BLaER1 treated with 17β-estradiol and CSF1 and Interleukin-3, amounts not matched to agents 10 nM and 100 nM (cell line): Measurements from ENCODE around the gene DUSP10.
A peak's percentile ranks its signal among the peaks of the same experiment; 100 is the strongest.

ENCODE experiments used
- H3K27ac ChIP-seq, 11 experiments: shearing (Covaris generic); formaldehyde crosslinking; 2 replicates each; pipeline ENCODE4 v1.8.1; 2022
- H3K27me3 ChIP-seq, 11 experiments: shearing (Covaris generic); formaldehyde crosslinking; 2 replicates each; pipeline ENCODE4 v1.8.1; 2022
- H3K36me3 ChIP-seq, 11 experiments: shearing (Covaris generic); formaldehyde crosslinking; 2 replicates each; pipeline ENCODE4 v1.8.1; 2022
- H3K4me1 ChIP-seq, 10 experiments: shearing (Covaris generic); formaldehyde crosslinking; 2 replicates each; pipeline ENCODE4 v1.8.1; 2022
- H3K4me2 ChIP-seq, 11 experiments: shearing (Covaris generic); formaldehyde crosslinking; 2 replicates each; pipeline ENCODE4 v1.8.1; 2022
- H3K4me3 ChIP-seq, 10 experiments: shearing (Covaris generic); formaldehyde crosslinking; 2 replicates each; pipeline ENCODE4 v1.8.1; 2022
- H3K9ac ChIP-seq, 11 experiments: shearing (Covaris generic); formaldehyde crosslinking; 2 replicates each; pipeline ENCODE4 v1.8.1; 2022
- H3K9me3 ChIP-seq, 11 experiments: shearing (Covaris generic); formaldehyde crosslinking; replicated peaks in 1 of 11; 2 replicates each; pipeline ENCODE4 v1.8.1; 2022
- H4K20me1 ChIP-seq, 11 experiments: shearing (Covaris generic); formaldehyde crosslinking; 2 replicates each; pipeline ENCODE4 v1.8.1; 2022
- Cebpa-rat ChIP-seq, 11 experiments: shearing (Covaris generic); IDR thresholded peaks; 2 replicates each; pipeline ENCODE4 v1.8.1; 2022

Gene DUSP10

DNA sequence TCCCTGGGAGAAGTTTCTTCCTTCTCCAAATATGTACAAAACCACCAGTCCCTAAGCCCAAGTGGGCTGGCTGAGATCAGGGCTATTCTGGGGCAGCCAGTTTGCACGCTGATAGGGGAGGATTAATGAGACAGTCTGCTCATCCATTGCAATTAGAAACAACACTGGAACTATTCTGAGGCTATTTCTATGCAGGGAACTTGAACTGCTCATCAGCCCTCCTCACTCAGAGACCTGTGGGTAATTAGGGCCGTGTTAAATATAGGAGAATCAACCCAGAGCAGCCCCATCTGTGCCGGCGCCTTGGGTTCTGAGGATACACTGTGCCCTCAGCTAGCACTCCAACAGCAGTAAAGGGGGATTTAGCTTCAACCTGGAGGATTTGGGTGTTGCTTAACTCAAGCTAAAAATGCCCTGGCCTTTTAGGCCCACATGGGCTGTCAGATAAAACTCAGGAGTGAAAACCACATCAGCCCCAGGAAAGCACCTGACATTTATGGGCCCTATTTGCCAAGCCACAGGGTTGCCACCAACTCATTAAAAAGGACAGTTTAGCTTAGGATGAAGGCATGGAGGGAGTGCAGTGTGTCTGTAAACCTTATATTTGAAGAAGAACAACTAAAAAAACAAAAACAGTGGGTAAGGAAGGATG, 53.9 kb downstream of the DUSP10 start:
- Histone ChIP-seq H3K9ac (no peak overlapping the region), H3K9me3 (peaks cover 0 to 2% (median 0%) of the 10 kb centered on the region in 11 experiments; a peak in 2 of 22 replicates), H3K4me2 (no peak overlapping the region), H3K36me3 (no peaks in the 10 kb centered on the region), H3K4me1 (no peaks in the 10 kb centered on the region), H3K4me3 (no peak overlapping the region), H3K27ac (0 out of 22 replicates have a peak overlapping the region, but pooled peaks of 1 of the 11 experiments have one; percentile 4), H3K27me3 (no peaks in the 10 kb centered on the region), H4K20me1 (no peaks in the 10 kb centered on the region)
- TF ChIP-seq Cebpa-rat (IDR thresholded peaks at IDR 0.05) = no peak

DNA sequence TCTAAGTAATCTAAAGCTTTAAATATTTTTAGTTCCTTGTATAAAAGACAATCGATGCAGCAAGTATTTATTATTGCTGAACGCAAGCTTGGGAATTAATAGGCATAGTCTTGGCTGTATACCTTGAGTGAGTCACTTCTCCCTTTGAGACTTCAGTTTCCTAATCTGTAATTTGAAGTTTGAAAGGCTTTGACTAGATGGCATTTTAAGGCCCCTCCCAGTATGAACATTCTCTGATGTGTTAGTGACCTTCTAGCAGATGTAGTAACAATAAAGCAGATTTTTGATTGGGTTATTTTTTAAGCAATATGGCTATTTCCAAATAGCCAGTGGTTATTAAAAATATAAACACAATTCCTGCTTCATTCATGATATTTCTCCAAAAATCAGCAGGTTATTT, 58.2 kb downstream of the DUSP10 start:
- H3K9me3 ChIP-seq = peaks cover 12 to 15% (median 13%) of the 10 kb centered on the region in 11 experiments; a peak in 16 of 22 replicates
- H3K4me2 ChIP-seq = no peak overlapping the region
- H4K20me1 ChIP-seq = no peaks in the 10 kb centered on the region
- no peak overlapping the region for H3K27ac ChIP-seq
- H3K4me1 ChIP-seq = no peaks in the 10 kb centered on the region
- TF ChIP-seq Cebpa-rat (IDR thresholded peaks at IDR 0.05) = no peak
- H3K27me3 ChIP-seq = no peaks in the 10 kb centered on the region
- H3K36me3 ChIP-seq = no peaks in the 10 kb centered on the region
- H3K4me3 ChIP-seq = no peak overlapping the region
- no peak overlapping the region for H3K9ac ChIP-seq

- Histone ChIP-seq H3K4me2 (no peak overlapping the region), H3K9ac (no peak overlapping the region), H3K27me3 (no peaks in the 10 kb centered on the region), H3K4me1 (no peaks in the 10 kb centered on the region), H4K20me1 (no peaks in the 10 kb centered on the region), H3K36me3 (no peaks in the 10 kb centered on the region), H3K9me3 (peaks cover 12 to 15% (median 13%) of the 10 kb centered on the region in 11 experiments; a peak in 16 of 22 replicates), H3K27ac (no peak overlapping the region), H3K4me3 (no peak overlapping the region)
- TF ChIP-seq Cebpa-rat (IDR thresholded peaks at IDR 0.05) = no peak
Measured at GRCh38 chr1:221680085-221680484, 61.8 kb downstream of the DUSP10 start.

DNA sequence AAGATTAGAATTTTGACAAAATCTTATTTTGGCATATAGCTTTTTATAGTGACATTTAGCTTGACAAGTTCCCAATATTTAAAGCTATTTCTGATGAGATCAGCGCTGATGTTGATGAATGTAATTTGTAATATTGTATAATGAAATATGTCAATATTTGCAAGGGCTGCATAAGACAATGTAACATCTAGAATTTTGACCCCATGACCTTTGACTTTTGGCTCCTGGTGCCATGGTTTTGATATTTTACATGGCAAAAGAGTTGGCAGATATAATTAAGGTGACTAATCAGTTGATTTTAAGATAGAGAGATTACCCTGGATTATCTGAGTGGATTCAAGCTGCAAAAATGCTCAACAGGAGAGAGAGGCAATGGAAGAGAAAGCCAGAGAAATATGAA, 63.9 kb downstream of the DUSP10 start:
- Histone ChIP-seq H3K27me3 (no peaks in the 10 kb centered on the region), H3K9ac (no peak overlapping the region), H3K27ac (no peak overlapping the region), H3K4me1 (no peaks in the 10 kb centered on the region), H3K4me2 (no peak overlapping the region), H4K20me1 (no peaks in the 10 kb centered on the region), H3K36me3 (no peaks in the 10 kb centered on the region), H3K9me3 (peaks cover 12 to 15% (median 13%) of the 10 kb centered on the region in 11 experiments; a peak in 16 of 22 replicates), H3K4me3 (no peak overlapping the region)
- no peak for TF ChIP-seq Cebpa-rat (IDR thresholded peaks at IDR 0.05)

DNA sequence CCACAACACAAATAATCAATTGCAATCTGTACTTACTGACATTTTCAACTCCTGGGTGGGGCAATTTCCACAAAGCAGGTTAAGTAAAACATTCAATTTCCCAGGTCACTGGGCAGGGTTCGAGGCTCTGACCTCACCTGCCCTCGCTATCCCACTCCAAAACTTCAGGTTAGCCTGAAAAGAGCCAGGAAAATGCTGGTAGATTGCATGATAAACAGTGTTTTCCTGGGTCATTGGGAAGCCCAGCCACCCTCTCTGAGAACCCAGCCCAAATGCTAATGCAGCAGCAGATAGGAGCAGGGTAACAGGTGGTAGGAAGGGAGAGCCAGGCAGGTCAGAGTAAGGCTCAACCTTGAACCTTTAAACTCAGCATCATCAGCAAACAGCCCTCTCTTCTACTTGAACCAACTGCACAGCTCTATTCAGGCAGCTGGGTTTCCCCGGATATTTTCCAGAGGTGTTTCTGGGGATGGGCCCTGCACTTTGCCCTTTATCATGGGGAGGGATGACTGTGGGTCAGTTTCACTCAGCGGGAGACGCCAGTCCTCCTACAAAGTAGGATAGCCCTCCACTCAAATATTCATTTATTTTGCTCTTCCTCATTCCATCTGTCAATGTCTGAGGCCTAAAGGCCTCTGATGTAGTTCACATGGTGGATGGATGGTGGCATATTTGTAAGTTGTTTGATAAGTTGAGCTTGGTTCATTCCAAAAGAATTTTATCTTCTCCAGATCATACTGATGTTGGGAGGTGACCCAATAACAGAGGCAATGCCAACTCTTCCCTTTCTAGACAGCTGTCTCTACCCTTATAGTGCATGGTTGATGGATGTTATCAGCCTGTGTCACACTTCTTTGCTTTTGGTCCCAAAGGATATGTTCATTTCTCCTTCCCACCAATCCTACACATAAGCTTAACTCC, 65.7 kb downstream of the DUSP10 start:
- H3K36me3 ChIP-seq = no peaks in the 10 kb centered on the region
- H3K4me3 ChIP-seq = no peak overlapping the region
- no peak for TF ChIP-seq Cebpa-rat (IDR thresholded peaks at IDR 0.05)
- no peak overlapping the region for H3K4me2 ChIP-seq
- no peak overlapping the region for H3K9ac ChIP-seq
- H3K4me1 ChIP-seq = peaks cover 0 to 7% (median 0%) of the 10 kb centered on the region in 10 experiments; a peak in 1 of 20 replicates
- peaks cover 12 to 15% (median 13%) of the 10 kb centered on the region in 11 experiments; a peak in 16 of 22 replicates for H3K9me3 ChIP-seq
- H3K27ac ChIP-seq = no peak overlapping the region
- no peaks in the 10 kb centered on the region for H3K27me3 ChIP-seq
- no peaks in the 10 kb centered on the region for H4K20me1 ChIP-seq

DNA sequence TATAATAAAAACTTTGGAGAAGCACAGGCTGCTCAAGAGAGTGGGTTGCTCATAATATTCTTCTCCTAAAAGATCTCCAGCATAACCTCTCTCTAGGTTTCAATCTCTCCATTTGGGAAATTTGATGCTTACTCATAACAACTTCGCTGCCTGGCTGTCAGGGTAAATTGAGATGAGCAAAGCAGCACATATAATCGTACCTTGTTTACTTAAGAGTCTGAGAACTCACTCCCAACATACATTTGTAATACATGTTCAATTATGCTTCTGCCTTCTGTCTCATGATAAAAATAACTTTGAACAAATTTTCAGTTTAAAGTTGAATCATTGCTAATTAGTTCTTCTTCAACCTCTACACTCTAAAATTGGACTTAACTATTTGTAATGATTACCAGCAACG, 68.9 kb downstream of the DUSP10 start:
- Histone ChIP-seq H3K27ac (no peak overlapping the region), H3K4me1 (peaks cover 0 to 17% (median 0%) of the 10 kb centered on the region in 10 experiments; a peak in 8 of 20 replicates), H3K4me3 (no peak overlapping the region), H3K27me3 (no peaks in the 10 kb centered on the region), H3K9me3 (no peaks in the 10 kb centered on the region), H4K20me1 (no peaks in the 10 kb centered on the region), H3K4me2 (no peak overlapping the region), H3K9ac (no peak overlapping the region), H3K36me3 (no peaks in the 10 kb centered on the region)
- TF ChIP-seq Cebpa-rat (IDR thresholded peaks at IDR 0.05) = no peak

- H3K4me2 ChIP-seq = peak overlapping the region in 1 of 11 experiments; percentile 16; a peak in 1 of 22 replicates
- TF ChIP-seq Cebpa-rat (IDR thresholded peaks at IDR 0.05) = no peak
- H3K4me1 ChIP-seq = peaks cover 0 to 24% (median 6%) of the 10 kb centered on the region in 10 experiments; a peak in 10 of 20 replicates
- no peak overlapping the region for H3K27ac ChIP-seq
- H4K20me1 ChIP-seq = no peaks in the 10 kb centered on the region
- H3K4me3 ChIP-seq = no peak overlapping the region
- no peaks in the 10 kb centered on the region for H3K36me3 ChIP-seq
- no peaks in the 10 kb centered on the region for H3K27me3 ChIP-seq
- no peaks in the 10 kb centered on the region for H3K9me3 ChIP-seq
- H3K9ac ChIP-seq = no peak overlapping the region
Measured at GRCh38 chr1:221672239-221672645, 69.6 kb downstream of the DUSP10 start.

DNA sequence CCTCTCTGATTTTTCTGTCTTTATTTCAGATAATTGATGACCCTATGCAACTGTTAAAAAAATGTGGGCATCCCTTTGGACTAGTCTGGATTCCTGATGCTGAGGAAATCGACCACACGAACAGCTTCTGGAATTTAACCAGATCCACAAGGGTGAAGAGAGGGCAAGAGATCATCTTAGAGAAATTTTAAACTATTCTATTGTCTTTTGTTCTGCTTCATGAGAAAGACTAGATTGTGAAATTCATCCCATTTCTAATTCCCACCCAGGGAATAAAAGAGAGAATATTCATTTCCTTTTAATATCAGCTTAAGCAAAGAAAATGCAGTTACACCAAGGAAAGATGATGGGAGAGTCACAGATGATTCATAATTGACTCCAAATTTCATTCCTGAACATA, 71.8 kb downstream of the DUSP10 start:
- no peak overlapping the region for H3K4me3 ChIP-seq
- H3K4me2 ChIP-seq = no peak overlapping the region
- no peaks in the 10 kb centered on the region for H3K36me3 ChIP-seq
- no peaks in the 10 kb centered on the region for H3K9me3 ChIP-seq
- TF ChIP-seq Cebpa-rat (IDR thresholded peaks at IDR 0.05) = no peak
- H3K4me1 ChIP-seq = peaks cover 0 to 30% (median 7%) of the 10 kb centered on the region in 10 experiments; a peak in 10 of 20 replicates
- H3K27ac ChIP-seq = no peak overlapping the region
- no peak overlapping the region for H3K9ac ChIP-seq
- no peaks in the 10 kb centered on the region for H3K27me3 ChIP-seq
- no peaks in the 10 kb centered on the region for H4K20me1 ChIP-seq

- Histone ChIP-seq H3K27ac (no peak overlapping the region), H4K20me1 (no peaks in the 10 kb centered on the region)
- no peak for TF ChIP-seq Cebpa-rat (IDR thresholded peaks at IDR 0.05)
Measured at GRCh38 chr1:221669441-221669840, 72.4 kb downstream of the DUSP10 start.

More at GRCh38 chr1:221669441-221669840, 72.4 kb downstream of the DUSP10 start:
- Histone ChIP-seq H3K4me1 (peaks cover 0 to 30% (median 7%) of the 10 kb centered on the region in 10 experiments; a peak in 10 of 20 replicates), H3K27me3 (no peaks in the 10 kb centered on the region), H3K4me2 (no peak overlapping the region), H3K4me3 (no peak overlapping the region), H3K9me3 (no peaks in the 10 kb centered on the region), H3K36me3 (no peaks in the 10 kb centered on the region), H3K9ac (no peak overlapping the region)
